HG03342 (cell line): ENCODE data around the gene SPACA4.

ENCODE experiments used
- ATAC-seq: cut with Tn5 transposase; IDR thresholded peaks from one replicate; pipeline ENCODE4 v1.9.1; 2021; ENCODE audit warnings: mild to moderate bottlenecking, moderate library complexity; ENCODE audit not compliant: unreplicated experiment

The SPACA4 gene

GRCh38 chr19:48646722-48647216 is 40.2 kb downstream of the SPACA4 start:
- no peak for ATAC-seq

GRCh38 chr19:48648134-48648533 is 41.6 kb downstream of the SPACA4 start:
- no peak for ATAC-seq

- ATAC-seq = no peak
Measured at GRCh38 chr19:48650974-48651682, 44.6 kb downstream of the SPACA4 start.

GRCh38 chr19:48651683-48652048 is 45.1 kb downstream of the SPACA4 start:
- ATAC-seq = no peak

- no peak for ATAC-seq
Measured at GRCh38 chr19:48654299-48655059, 47.9 kb downstream of the SPACA4 start.

- ATAC-seq = no peak
Measured at GRCh38 chr19:48656840-48657474, 50.4 kb downstream of the SPACA4 start.
